Stimulated activated CD8-positive, alpha-beta memory T cell treated with anti-CD3 and anti-CD28 coated beads, Interleukin-12 subunit alpha, Interleukin-12 subunit beta, amount 100 ng/mL, for 1 hour (primary cell): ENCODE results near the gene IFT122.

Experiments
- DNase-seq: peaks from one replicate; pipeline ENCODE4 v3.0.0-alpha.2; 2020; ENCODE audit warnings: low read depth

Gene IFT122

DNA sequence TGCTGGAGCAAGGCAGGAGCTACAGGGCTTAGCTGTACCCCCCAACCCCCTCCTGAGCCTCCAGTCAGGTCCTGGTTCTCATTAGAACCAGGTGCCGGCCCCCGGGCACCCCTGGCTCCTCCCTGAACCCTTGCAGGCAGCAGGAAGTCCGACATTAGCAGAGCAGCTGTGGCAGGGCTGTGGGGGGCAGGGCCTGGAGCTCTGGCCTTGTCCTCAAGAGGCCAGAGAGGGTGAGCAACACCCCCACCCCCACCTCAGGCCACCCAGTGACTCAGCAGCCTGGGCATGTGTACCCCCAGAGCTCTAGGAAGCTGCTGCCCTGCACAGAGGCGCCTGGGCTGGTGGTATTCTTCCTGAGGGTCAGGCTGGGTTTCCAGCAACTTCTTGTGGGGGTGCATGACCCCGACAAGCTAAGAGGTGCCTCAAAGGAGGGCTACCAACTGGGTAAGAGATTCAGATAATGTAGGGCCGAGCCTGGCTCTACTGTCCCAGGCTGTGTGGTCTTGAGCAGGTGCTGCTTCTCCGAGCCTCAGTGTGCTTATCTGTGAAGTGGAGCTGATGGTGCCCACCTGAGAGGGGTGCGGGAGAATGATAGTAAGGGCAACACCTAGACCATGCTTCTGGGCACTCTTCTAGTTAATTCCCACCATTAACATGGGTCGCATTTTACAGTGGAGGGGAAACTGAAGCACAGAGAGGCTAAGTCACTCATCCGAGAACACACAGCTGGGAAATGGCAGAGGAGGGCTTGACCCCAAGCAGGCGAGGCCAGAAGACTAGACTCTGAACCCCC, 118.9 kb downstream of the IFT122 start:
- DNase-seq, result no peak

DNA sequence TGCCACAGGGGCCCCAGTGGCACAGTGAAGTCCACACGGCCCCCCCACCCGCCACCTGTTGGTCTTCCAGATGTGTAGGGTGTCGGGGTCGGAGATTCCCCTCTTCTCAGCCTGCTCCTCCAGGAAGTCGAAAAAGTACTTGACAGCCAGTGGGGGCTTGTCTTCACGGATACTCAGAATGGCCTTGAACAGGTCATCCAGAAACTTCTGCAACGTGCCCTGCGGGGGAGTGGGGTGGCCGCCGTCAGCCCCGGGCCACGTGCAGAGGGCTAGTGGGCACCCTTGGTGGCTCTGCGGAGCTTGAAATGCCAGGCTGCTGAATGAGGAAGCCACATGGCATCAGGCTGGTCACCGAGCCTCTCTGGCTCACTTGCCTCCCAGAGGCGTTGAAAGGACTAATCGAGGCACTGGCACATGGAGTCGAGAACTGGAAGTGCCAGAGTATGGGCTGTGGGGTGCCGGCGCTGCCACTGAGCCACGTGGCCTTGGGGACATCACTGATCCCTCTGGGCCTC, 119.6 kb downstream of the IFT122 start:
- DNase-seq, result no peak

DNA sequence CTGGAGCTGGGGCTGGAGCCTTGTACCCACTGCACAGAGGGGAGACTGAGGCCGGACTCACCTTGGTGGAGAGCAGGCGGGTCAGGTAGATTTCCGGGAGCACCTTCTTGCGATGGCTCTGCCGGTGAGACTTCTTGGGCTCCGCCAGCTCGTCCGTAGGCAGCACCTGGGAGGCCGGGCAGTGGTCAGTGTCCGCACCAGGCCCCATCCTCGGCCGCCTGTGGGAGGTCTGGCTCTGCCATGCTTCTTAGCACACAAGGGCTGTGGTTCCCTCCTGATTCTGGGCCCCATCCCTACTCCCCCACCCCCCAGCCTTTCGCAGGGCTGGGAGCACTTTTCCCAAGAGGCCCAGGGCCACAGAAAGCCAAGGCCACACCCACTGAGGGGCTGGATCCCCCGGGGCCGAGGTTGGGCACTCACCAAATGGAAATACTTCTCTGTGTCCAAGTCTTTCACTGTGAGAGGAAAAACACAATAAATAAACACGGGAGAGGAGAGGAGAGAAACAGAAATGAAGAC, 120.3 kb downstream of the IFT122 start:
- DNase-seq, result no peak

- DNase-seq, result no peak
Observed at GRCh38 chr3:129560911-129561594, 121.0 kb downstream of the IFT122 start.

GRCh38 chr3:129561619-129562248, 121.7 kb downstream of the IFT122 start:
- no peak for DNase-seq

GRCh38 chr3:129562803-129563202, 122.8 kb downstream of the IFT122 start:
- no peak for DNase-seq

DNA sequence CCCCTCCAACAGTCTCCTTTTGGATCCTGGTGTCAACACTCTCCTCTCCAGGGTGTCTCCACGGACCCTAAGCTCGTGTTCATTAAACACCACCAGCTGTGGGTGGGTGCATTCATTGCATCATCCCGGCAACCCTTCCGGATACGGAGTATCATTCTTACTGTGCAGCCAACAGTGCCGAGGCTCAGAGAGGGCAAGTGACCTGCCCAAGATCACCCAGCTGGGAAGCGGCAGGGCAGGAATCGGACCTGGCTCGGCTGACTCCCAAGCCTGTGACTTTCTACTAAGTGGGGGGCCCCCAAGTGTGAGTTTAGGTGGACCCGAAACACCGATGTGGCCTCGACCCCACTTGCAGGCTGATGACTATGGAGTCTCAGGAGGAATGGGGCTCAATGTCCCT, 123.3 kb downstream of the IFT122 start:
- no peak for DNase-seq

- DNase-seq, result no peak
Observed at GRCh38 chr3:129563850-129564535, 124.0 kb downstream of the IFT122 start.

GRCh38 chr3:129564981-129565644, 125.1 kb downstream of the IFT122 start:
- DNase-seq, result no peak

GRCh38 chr3:129565902-129566301, 125.9 kb downstream of the IFT122 start:
- DNase-seq, result no peak

DNA sequence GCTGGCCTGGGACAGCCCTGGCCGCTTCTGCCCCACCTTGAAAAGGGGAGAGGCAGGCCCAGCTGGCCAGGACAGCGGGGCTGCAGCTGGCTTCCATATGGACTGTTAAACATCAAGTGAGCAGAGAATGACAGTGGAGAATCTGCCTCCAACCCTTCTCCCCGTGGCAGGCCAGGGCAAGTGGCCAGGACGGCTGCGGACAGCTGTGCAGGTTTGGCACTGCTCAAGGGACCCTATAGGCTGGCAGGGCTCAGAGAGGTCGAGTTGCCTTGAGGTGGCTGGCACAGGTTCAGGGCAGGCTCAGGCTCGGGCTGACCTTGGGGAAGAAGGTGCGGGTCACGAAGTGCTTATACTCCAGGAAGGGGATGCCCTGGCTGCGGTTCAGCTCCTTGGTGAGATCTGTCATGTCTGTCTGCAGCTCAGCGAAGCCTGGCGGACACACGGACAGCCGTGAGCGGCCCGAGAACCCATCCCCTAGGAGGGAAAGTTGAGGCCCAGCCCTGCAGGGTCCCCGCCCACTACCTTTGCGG, 127.2 kb downstream of the IFT122 start:
- DNase-seq, result no peak

DNA sequence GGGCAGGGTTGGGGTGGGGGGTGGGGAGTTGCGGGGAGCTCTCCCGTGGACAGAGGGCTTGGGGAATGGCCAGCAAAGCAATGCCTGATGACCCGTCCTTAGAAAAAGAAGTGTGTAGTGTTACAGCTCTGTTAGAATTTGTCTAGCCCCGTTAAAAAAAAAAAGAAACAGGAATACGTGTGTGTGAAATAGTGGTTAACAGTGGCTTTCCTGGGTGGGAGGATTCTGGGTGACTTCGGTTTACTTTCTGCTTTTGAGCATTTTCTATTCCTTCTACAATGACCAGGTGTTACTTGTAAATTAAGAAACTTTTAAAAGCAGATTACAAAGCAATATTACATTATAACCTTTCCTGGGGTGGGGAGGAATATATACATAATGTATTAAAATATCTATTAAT, 127.9 kb downstream of the IFT122 start:
- no peak for DNase-seq

- DNase-seq, result no peak
Observed at GRCh38 chr3:129569856-129570255, 129.8 kb downstream of the IFT122 start.
